K562 (cell line): ENCODE measurements around the gene PRF1. TPM values are rescaled to one million over a fixed set of nuclear protein-coding genes. Genes with fewer than 3 reads are reported as not detected.

ENCODE experiments used
- CREM ChIP-seq: IDR thresholded peaks from 2 replicates; pipeline ENCODE4 v1.6.1; 2014; ENCODE audit warnings: antibody characterized with exemption, low read depth
- CTCF ChIP-seq, 3 experiments: IDR thresholded peaks in 2 of 3; conservative IDR thresholded peaks in 1 of 3; 2 replicates each; pipeline ENCODE4 v1.5.1; 2011 to 2012; ENCODE audit warnings: low read length in 3 of 3, mild to moderate bottlenecking in 3 of 3, control low read depth in 2 of 3, improper control_type of control experiment in 1 of 3, inconsistent platforms in 1 of 3, low read depth in 1 of 3, mixed read lengths in 1 of 3, moderate library complexity in 1 of 3; ENCODE audit not compliant: insufficient read depth in 2 of 3
- CTCFL ChIP-seq: IDR thresholded peaks from 2 replicates; pipeline ENCODE4 v1.6.1; 2011; ENCODE audit warnings: borderline replicate concordance, low read depth, mild to moderate bottlenecking, moderate library complexity, low read length; ENCODE audit not compliant: insufficient read depth, poor library complexity, severe bottlenecking
- E4F1 ChIP-seq: fragments of 250-450 bp; sonication (Bioruptor Pico); IDR thresholded peaks from 2 replicates; pipeline ENCODE4 v1.5.0; 2021; ENCODE audit warnings: mild to moderate bottlenecking, borderline replicate concordance
- ELF1 ChIP-seq: fragments of 200-800 bp; sonication (Bioruptor generic); IDR thresholded peaks from 2 replicates; pipeline ENCODE4 v1.6.1; 2016; ENCODE audit warnings: missing genetic modification characterization, missing compliant biosample characterization
- FOXM1 ChIP-seq, 2 experiments: fragments of 450-650 bp in 1 of 2; sonication (generic) in 1 of 2; formaldehyde crosslinking in 1 of 2; IDR thresholded peaks; 2 replicates each; pipeline versions ENCODE4 v1.6.1 to v1.9.0; 2017 to 2022; ENCODE audit warnings: low read depth in 2 of 2, mild to moderate bottlenecking in 2 of 2, missing genetic modification reagents in 1 of 2, moderate library complexity in 1 of 2
- HES1 ChIP-seq: fragments of 450-650 bp; IDR thresholded peaks from 2 replicates; pipeline ENCODE4 v1.6.1; 2016; ENCODE audit warnings: low read depth, mild to moderate bottlenecking, moderate library complexity
- HOMEZ ChIP-seq: fragments of 250-450 bp; sonication (Bioruptor Pico); IDR thresholded peaks from 2 replicates; pipeline ENCODE4 v1.4.0; 2020; ENCODE audit warnings: mild to moderate bottlenecking, moderate library complexity
- POLR3G ChIP-seq: IDR thresholded peaks from 2 replicates; pipeline ENCODE4 v1.6.1; 2011; ENCODE audit not compliant: insufficient read length, insufficient replicate concordance; ENCODE audit errors: extremely low read depth
- POU5F1 ChIP-seq: fragments of 150-350 bp; IDR thresholded peaks from 2 replicates; pipeline ENCODE4 v1.6.1; 2014; ENCODE audit warnings: borderline replicate concordance, low read length, low read depth, mild to moderate bottlenecking; ENCODE audit not compliant: partially characterized antibody
- SAP30 ChIP-seq: fragments of 200-600 bp; sonication (generic); IDR thresholded peaks from 2 replicates; pipeline ENCODE4 v1.6.1; 2012; ENCODE audit warnings: borderline replicate concordance, low read depth, mild to moderate bottlenecking, moderate library complexity, low read length, control low read depth, inconsistent platforms; ENCODE audit not compliant: insufficient read depth, poor library complexity, severe bottlenecking
- SIX5 ChIP-seq, 2 experiments: IDR thresholded peaks; 2 replicates each; pipeline ENCODE4 v1.6.1; 2011; ENCODE audit warnings: low read length in 2 of 2, borderline replicate concordance in 1 of 2, low read depth in 1 of 2, mild to moderate bottlenecking in 1 of 2, moderate library complexity in 1 of 2; ENCODE audit not compliant: insufficient read depth in 1 of 2
- SMARCA4 ChIP-seq: fragments of 450-650 bp; IDR thresholded peaks from 2 replicates; pipeline ENCODE4 v1.6.1; 2016
- SMARCA5 ChIP-seq: fragments of 450-650 bp; IDR thresholded peaks from 2 replicates; pipeline ENCODE4 v1.6.1; 2016
- ZNF76 ChIP-seq: fragments of 250-450 bp; sonication (Bioruptor Pico); IDR thresholded peaks from 2 replicates; pipeline ENCODE4 v1.4.0; 2020; ENCODE audit warnings: mild to moderate bottlenecking, moderate library complexity, borderline replicate concordance
- polyA plus RNA-seq, 8 experiments: library from polyadenylated mRNA; depleted of rRNA in 4 of 8; stranded (reverse) in 5 of 8; unstranded in 3 of 8; fragments of >200 nt; fragmentation: Nextera tagmentation in 2 of 8; fragmentation: Illumina TruSeq in 1 of 8; extraction: Ambion mirVana in 2 of 8; extraction: Trizol in 1 of 8; gene quantifications; 2 replicates each; pipeline versions ENCODE4 v1.2.1 to v1.2.3, GENCODE V29; 2011 to 2014; ENCODE audit warnings: inconsistent platforms in 1 of 8, missing spikeins in 1 of 8
- total RNA-seq, 7 experiments: library from RNA; depleted of rRNA in 6 of 7; stranded (reverse); fragments of >200 nt in 6 of 7; fragmentation: Illumina TruSeq in 2 of 7; extraction: Trizol in 2 of 7; gene quantifications; 2 replicates each; pipeline versions ENCODE4 v1.2.1 to v1.2.3, GENCODE V29; 2011 to 2021; ENCODE audit warnings: low replicate concordance in 1 of 7

PRF1 gene
- total and polyA plus RNA-seq, 9 of the 15 experiments (the other 6 are each of a cell fraction or from before 2014, with no cell fraction given): 3.8 to 8.6 (median 6.3) TPM

- TF ChIP-seq HES1 (no peak), POLR3G (no peak), CTCFL (no peak), SMARCA4 (no peak), SAP30 (no peak), CTCF (IDR thresholded peaks at IDR 0.05 in 2 of 3, conservative IDR thresholded peaks at IDR 0.05 in 1 of 3; ENCODE audit: insufficient read depth in 2 of 3, low read depth in 1 of 3, low read length in 3 of 3) (no peak), E4F1 (CRISPR knock-in tag) (peak; percentile 85), HOMEZ (CRISPR knock-in tag) (peak; percentile 94), SIX5 (IDR thresholded peaks at IDR 0.05; ENCODE audit: borderline replicate concordance in 1 of 2, insufficient read depth in 1 of 2, low read depth in 1 of 2, low read length in 2 of 2) (no peak), FOXM1 (IDR thresholded peaks at IDR 0.05; ENCODE audit: low read depth) (no peak), FOXM1 (CRISPR knock-in tag; IDR thresholded peaks at IDR 0.05; ENCODE audit: low read depth) (no peak), POU5F1 (no peak), CREM (no peak), SMARCA5 (no peak), ZNF76 (CRISPR knock-in tag) (peak; percentile 98), ELF1 (tag) (peak; percentile 76)
Observed at GRCh38 chr10:70590655-70591416, 11.7 kb downstream of the PRF1 start (continued).
